Endometrium (tissue), 2 donors: ENCODE measurements around the gene TRA2B.

Source experiments
- FAIRE-seq: peaks from 2 replicates; lab custom pipeline; 2012; peaks lifted over from hg19 to GRCh38; lab: Jason Lieb, UNC
- donor health status: control.
- donor health status: control.

Gene TRA2B

DNA sequence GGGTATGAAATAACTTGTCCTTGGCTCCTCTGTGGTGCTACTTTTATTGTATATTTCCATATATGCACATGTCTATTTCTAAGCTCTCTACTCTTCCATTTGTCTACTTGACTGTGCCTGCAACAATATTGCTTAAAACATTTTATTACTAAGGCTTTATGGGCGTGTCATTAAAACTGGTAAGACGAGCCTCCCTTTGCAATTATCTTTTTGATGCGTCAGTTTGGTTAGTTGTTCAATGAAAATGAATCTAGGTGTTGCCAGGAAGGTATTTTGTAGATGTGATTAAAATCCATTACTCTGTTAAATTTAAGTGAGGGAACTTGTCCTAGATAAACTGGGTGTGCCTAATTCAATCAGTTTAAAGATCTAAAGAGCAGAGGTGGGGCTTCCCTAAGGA lies 12.9 kb upstream of the TRA2B start:
- FAIRE-seq: no peak

DNA sequence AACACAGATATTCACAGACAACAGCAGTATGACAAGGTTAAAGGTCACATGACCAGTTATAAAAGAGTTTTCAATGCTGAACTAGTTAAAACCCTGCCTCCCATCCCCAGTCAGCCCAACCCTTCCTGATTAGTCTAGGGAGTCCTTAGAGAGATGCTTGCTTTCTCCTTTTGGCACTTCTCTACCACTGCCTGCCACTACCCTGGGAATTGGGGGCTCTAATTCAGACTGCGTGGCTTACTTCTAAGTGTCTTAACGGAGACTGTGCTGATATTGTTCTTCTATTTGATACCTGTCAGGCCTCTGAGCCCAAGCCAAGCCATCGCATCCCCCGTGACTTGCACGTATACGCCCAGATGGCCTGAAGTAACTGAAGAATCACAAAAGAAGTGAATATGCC lies 11.7 kb upstream of the TRA2B start:
- FAIRE-seq: no peak

DNA sequence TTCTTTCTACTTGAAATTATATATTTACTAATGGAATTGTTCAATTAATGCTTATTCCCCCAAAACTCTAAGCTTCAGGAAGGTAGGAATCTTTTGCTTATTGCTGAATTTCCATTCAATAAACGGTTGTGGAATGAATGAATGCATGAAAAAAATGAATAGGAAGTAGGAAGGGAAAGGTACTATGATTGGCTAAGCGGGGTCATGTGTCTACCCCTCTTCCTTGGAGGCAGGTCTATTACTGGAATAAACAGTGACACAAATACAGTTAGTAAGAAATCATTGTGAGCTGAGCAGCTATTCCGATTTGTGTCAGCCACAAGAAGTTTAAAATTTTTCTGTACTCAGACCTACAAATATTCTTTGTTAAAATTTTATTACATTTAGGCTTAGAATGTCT lies 10.5 kb upstream of the TRA2B start:
- FAIRE-seq: no peak

DNA sequence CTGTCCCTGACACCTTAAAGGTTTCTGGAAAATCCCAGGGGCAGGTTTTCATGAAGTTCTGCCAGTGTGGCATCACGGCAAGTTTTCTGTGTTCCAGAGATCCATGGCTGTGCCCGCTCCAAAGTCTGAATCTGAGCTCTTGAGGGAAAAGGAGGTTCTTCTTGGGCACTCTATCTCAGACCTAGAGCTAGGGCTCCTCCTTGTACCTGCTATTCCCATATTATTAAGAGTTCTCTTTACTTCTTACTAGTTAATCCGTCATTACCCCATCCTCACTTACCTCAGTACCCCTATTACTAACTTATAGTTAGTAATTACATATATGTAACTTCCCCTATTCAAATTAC lies 5.9 kb upstream of the TRA2B start:
- FAIRE-seq: no peak

DNA sequence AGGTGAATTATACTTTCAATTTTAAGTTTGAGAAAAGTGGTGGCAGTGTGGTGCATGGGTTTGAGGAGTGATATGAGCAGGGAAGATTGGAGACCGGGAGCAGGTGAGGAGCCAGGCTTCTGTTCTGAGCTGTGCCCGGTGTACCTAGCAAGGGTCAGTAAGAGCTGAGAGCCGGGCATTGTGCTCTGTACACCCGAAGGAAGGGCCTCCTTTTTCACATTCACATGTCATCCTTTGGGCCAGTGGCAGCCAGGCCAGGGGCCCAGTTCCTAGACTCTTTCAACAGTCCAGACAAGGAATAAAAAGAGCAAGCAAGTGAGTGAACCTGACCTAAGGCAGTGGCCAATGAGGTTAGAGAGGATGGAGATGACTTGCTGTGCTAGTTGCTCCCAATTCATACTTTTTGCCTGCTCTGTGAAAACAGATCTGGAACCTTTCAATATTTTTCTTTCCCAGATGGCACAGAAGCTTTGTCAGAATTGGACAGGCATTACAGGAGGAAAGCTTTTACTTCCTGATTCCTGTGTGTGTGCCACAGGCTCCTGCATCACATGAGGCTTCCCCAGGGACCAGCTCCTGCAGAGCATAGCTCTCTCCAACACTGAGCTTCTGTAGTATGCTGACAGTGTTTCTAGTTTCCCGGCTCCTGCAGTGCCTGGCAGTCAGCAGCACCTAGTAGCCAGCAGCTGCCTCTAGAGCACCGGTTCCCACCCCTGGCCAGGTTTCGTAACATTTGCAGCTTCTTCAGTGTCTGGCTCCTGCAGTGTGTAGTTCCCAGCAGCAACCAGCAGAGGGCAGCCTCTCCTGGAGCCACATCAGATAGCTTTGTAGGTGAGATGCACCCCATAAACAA lies 5.3 kb upstream of the TRA2B start:
- no peak for FAIRE-seq

DNA sequence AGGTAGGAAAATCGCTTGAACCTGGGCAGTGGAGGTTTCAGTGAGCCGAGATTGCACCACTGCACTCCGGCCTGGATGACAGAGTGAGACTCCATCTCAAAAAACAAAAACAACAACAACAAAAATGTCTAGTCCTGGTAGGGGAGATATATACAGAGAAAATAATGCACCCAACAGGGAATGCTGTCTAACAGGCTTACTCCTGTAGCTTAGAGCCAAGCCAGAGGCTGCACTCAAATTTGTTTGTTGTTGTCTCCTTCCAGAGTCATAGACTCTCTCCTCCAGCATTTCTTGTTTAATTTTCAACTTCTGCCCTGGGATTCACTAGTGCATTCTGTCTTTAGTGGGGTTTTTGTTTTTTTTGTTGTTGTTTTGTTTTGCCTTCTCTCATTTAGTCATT lies 4.6 kb upstream of the TRA2B start:
- no peak for FAIRE-seq

DNA sequence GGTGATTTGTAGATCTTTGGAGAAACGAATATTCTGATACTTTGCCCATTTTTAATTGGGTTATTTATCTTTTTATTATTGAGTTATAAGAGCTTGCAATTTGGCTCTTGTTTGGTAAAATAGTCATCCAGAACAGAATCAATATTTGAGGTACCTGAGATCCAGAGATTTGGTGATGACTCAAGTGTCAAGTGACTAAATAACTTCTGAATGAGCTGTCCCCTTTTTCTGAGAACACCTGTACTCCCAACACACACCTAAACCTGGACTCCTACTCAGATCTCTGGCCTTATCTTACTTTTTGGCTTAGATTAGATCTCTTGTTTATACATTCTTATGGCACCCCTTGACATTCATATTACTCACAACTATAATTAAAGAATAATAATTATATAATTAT lies 3.1 kb upstream of the TRA2B start:
- no peak for FAIRE-seq

DNA sequence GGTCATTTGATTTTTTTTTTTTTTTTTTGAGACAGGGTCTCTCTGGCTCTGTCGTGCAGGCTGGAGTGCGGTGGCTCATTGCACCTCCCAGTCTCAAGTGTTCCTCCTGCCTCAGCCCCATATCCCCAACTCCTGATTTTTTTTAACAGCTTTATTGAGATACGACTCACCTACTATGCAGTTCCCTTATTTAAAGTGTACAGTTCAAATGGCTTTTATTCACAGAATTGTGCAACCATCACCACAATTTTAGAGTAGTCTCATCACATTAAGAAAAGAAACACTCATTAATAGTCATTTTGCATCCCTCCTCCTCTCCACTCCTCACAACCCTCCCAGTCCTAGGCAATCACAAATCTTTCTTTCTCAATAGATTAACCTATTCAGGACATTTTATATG lies 1.9 kb upstream of the TRA2B start:
- no peak for FAIRE-seq

DNA sequence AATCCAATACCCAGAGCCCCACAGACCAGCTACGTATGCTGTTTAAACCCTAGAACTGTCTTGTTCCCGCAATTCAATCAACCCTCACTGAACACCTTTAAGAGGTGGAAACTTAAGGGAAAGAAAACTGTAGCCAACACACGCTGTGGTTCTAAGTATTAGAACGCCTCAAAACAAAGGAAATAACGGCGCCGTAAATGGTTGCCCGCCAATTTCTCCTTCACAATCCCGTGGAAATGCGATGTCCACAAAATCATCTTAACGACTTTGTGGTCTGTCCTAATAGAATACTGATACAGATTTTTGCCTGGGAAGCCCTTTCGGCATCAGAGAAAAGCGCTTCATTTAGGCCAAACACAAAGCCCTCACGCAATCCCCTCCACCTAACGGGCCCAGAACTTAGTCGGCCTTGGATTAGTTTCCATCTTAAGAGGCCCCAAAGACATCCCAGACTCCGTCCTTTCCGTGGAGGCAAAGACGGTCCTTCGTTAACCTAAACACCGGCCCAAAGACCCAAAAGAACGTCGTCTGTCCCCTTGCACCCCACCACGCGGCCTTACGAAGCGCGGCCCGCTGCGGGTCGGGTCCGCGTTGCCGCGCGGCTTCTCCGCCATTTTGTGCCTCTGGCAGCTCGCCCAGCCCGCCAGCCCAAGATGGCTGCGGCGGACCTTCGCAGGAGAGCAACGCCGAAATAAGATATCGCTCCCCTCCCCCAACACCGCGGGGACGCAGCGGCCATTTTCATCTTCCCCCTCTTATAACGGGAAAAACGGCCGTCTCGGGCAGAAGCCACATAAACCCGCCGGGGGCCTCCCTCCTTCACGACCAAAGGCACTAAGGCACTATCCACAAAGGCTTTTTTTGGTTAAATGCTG lies 763 bp downstream of the TRA2B start:
- no peak for FAIRE-seq

DNA sequence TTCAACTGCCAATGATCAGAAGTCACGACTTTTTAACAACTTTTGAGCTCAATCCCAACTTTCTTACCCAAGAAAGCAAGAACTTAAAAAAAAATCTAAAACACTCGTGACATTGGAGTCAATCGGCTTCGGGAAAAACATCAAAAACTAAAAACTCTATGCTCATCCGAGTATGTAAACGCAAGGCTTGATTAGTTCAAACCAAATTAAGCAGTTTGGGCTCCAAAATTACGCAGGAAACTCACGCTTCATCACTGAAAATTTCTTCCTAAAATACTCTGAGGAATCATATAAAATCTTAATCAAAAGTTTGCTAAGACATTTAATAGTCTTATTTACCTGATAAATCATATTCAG lies 1.6 kb downstream of the TRA2B start:
- FAIRE-seq: no peak

DNA sequence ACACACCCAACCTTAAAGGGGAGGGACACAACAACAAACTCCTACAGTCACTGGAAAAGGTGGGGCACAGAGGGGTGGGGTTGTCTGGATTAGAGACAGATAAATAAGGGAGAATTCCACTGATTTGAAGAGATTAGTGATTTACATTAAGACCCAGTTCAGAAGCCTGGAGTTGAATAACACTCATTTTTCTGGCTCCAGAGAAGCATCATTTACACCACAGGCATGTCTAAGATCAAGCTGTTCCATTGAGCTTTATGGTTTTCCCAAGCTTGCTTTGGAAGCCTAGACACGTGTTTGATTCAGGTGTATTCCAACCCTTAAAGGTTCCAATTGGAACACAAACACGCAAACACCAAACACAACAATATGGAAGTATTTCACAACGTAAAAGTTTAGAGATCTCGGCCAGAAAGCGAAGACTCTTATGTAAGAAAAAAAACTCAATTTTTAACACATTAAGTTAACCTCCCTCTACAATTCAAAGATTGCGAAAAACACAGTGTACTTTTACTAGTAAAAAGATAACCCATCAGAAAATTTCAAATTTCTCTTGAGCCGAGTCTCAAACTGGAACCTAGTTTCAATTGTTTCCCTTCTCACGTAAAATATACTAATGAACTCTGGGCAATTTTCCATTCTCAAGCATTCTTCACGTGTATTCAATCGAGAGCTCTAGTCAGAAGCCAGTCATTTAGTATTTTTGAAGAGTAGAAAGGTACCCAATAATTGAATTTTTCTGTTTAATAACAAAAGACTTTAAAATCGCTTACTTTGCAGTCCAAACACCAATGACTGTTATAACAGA lies 2.1 kb downstream of the TRA2B start:
- no peak for FAIRE-seq

DNA sequence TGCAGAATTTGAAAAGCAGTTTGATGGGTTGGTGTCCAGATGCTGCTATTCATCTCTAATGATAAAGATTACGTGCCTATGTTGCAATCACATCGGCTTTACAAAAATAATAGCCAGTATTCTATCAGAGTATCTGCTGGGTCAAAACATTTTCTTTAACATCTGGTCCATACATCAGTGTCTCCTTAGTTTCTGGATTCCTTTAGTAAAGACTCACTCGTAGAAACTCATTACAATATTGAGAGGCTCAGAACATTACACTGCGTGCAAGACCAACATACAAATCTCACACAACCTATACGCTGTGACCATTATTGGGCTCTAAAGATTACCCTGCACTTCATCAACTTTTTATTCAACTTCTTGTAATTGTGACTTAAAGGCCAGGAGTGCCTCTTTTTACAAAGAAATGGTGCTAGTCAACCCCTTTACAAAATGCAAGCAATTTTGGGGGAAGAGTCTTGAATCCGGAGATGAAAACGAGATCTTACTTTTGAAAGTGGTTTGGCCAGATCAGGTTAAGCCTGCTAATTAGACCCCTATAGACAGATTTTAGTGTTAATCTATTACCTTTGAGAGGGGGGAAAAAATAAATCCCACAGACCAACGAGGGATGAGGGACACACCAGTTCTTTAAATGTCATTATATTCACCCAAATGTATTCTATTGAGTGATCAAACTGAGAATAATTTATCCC lies 2.9 kb downstream of the TRA2B start:
- FAIRE-seq: no peak

DNA sequence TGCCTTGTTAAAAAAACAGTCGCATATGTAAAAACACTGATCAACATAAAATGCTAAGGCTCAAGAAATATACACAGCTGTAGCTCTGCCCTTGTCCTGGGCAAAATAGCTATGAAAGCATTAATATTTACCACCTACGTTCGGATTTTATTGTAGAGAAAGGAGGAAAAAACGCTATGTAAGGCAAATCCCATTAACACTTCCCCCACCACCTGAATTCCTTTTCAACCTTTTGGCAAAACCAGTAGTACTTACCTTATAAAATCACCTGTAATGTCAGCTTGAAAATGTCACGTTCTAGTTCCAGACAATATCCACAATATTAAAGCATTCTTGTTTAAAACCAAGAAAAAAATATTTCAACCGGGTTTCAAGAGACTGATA lies 3.6 kb downstream of the TRA2B start:
- no peak for FAIRE-seq

DNA sequence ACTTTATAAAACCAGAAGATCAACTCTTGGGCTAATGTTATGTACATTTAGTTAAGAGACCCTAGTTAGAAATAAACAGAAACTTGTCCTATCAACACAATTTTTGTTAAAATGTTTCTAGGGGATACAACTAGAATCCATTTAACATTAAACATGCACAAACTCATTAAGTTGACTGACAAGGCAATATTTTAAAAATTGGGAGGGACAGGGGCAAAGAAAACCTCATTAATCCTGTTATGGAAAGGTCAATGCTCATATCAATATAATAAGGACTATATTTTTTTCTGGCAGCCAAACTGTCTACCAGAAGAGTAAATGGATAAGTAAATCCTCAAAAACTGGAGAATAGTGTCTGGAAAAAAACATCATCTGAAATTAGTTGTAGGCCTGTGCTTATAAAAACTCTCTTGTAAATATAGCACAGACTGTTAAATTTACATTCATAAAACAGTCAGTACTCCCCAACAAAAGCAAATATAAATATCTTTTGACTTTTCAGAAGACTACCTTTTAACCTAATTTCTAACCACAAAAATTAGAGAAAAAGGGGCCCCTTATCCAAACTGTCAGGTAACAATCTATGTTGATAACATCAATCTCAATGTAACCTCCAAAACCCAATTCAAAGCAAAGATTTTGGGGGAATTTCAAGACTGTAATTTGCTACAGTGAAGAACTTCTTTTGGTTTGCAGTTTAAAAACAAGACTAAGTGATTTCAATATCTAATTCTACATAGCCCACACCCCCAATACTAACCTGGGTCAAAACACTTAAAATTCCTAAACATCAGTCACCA lies 4.2 kb downstream of the TRA2B start:
- no peak for FAIRE-seq

DNA sequence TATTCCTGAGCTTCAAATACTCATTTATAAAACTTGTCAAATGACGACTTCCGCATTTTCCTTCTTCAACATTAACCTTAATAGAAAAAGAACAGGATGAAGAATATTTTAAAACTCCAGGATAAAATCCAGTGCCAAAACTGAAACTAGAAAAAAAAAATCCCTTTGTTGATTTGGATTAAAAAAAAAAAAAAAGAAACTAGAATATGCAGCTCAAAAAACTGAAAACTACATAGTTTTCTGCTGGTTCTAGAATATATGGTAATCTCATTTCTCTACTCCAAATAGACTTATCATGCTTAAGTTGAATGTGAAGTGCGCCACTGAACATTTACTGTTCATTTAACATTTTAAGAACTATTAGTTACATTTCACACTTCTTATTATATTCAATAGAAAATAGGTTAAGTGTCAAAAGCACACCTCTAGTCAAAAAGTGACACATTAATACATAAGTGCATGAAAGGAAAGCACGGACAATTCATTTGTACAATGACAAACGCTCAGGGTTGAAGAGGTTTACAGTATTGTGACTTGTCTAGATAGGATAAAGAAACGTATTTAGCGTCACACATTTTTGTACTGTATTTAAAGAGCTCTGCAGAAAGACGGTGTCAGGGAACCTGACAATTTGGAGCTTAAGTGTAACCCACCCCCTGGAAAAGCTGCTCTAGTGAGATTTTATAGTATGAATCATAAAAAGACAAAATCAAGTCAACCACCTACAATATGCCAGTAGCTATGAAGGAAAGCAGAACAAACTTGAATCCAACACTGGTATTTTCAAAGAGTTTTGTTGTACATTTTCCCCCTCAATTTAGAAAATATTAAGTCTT lies 5.8 kb downstream of the TRA2B start:
- FAIRE-seq: no peak

DNA sequence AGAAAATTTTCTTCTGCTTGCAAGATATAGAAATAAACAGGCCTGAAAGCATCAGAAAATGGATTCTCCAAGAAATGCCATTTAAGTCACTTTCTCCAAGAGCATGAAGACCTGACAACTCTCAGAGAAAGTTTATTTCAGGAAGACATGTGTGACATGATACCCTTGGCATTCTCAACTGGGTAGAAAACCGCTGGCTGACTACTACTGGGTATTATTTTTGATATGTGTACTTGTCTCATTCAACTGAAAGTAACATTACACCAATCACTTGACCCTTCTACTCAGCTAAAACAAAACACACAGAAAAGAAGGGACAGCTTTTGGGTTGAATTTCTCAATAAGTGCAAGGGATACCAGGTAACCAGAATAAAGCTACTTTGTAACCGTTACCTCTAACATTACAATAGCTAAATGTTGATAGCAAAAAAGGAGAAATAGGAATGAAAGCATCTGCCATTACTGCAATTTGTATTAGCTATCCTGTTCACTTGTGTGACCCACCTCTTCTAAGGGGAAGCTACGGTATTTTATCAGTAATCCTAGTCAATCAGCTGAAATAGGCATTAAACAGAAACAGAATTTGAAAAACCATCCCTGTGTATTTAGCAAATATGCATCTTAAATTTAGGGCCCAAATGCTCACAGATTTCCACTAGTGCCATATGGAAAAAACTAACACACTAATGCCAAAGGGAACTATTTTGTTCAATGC lies 7.3 kb downstream of the TRA2B start:
- no peak for FAIRE-seq

DNA sequence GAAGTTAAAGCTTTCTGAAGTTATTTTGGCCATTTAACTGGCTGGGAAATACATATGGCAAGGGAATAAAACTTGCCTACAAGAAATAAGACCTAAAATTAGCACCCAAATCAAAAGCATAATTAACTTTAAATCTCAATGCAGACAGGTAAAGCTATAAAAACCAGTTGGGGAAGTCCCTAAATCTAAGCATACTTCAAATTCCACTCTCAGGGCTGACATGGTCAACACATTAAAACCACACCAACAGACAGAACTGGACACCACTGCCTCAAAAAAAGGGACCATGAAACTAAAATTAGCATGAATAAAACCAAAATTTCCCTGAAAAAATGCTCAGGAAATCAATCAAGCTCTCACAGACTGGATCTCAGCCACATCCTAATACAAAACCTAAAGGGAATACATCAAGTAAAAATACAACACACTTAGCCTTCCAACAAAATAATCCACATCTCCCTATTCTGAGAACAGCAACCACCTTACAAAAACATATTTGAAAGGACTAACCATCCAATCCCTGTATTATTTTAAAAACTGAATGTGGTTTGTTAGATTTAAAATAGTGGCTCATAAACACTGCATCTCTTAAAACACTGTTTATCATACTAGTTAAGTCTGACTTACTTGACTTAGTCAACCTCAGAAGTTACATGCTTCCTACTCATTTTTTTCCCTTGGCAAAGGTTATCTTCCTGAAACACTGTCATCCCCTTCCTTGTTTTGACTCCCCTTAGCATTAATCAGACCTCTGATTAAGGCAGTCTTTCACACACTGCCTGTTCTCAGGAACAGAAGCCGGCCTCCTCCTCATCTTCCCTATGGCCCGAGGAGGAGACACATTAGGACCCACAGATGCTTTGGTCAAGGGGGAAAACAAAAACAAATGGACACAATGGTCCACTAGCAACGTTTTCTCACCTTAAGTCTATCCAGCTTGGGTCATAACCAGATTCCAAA lies 8.3 kb downstream of the TRA2B start:
- no peak for FAIRE-seq

DNA sequence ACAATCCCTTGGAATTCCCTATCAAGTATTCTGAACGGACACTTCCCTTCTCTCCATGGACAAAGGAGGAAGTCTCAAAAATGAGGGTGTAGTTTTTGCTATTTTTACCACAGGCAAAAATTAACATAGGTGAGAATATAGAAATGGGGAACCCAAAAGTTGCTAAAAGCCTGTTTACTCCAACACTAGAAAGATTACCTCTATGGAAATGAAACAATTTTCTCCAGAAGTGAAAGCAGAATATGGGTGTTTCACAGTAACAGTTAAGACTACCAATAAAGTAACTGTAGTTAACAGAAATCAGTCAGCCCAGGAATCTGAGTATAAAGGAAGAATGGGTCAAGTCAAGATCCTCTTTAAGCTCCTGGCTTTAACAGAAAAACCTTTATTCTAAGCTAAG lies 9.3 kb downstream of the TRA2B start:
- no peak for FAIRE-seq
